ENCODE results near the gene CEP112. TPM values are rescaled to one million over a fixed set of nuclear protein-coding genes. Genes with fewer than 3 reads are reported as not detected.

CEP112 gene
- total RNA-seq, 2 experiments from 2014 or later = 1.2 to 1.5 TPM

DNA sequence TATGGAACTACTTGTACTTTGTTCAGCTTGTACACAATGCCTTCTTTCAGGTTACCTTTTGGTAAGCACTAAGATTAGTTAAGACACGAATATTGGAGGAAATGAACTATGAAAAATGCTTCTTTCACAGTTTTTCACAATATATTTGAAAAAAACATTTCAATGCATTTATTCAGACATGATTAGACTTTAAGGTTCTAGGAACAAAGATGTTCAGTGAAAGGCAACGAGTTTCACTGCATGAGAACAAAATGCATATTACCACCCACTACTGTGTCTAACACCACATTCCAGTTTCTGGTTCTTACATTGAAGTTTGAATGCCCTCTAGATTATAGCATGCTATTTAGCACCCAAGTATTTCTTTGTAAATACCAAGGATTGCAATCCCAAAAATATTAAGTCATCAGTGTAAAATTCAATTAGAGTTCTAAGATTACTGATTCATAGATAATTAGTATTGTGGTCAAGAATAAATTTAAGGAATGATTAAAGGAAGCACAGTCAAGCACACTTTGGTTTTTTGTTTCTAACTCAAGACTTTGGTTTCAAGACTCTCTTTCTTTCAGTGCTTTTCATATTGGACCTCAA lies 261.7 kb downstream of the CEP112 start:
- intact Hi-C loops (cut with micrococcal nuclease) = no loop called here
- no peak overlapping the region for H3K27ac Mint-ChIP-seq
- H3K9me3 Mint-ChIP-seq = peaks cover 13% of the 10 kb centered on the region
- H3K36me3 Mint-ChIP-seq (ENCODE audit: low read depth) = peaks cover 3% of the 10 kb centered on the region
- DNase-seq (no peak), ATAC-seq (no peak)
- H3K27me3 Mint-ChIP-seq = no peaks in the 10 kb centered on the region
- H3K4me3 Mint-ChIP-seq = no peak overlapping the region
- no peaks in the 10 kb centered on the region for H3K4me1 Mint-ChIP-seq (ENCODE audit: low read depth)
- CTCF ChIA-PET = no interaction called here
- TF ChIP-seq, protein P1, sequence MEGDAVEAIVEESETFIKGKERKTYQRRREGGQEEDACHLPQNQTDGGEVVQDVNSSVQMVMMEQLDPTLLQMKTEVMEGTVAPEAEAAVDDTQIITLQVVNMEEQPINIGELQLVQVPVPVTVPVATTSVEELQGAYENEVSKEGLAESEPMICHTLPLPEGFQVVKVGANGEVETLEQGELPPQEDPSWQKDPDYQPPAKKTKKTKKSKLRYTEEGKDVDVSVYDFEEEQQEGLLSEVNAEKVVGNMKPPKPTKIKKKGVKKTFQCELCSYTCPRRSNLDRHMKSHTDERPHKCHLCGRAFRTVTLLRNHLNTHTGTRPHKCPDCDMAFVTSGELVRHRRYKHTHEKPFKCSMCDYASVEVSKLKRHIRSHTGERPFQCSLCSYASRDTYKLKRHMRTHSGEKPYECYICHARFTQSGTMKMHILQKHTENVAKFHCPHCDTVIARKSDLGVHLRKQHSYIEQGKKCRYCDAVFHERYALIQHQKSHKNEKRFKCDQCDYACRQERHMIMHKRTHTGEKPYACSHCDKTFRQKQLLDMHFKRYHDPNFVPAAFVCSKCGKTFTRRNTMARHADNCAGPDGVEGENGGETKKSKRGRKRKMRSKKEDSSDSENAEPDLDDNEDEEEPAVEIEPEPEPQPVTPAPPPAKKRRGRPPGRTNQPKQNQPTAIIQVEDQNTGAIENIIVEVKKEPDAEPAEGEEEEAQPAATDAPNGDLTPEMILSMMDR (IDR thresholded peaks at IDR 0.05) = no peak
- POLR2A ChIA-PET = no interaction called here

DNA sequence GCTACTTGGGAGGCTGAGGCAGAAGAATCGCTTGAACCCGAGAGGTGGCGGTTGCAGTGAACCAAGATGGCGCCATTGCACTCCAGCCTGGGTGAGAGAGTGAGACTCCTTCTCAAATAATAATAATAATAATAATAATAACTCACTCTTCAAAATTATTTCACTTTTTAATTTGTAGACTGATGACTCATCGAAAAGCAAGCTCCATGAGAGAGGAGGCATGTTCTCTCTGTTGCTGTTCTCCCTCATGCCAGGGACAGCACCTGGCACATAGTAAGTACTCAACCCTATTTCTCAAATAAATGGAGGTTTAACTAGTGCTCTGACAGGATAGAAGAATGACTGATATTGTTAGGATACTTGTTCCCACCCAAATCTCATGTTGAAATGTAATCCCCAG lies 265.3 kb downstream of the CEP112 start:
- Mint-ChIP-seq H3K27ac (no peak overlapping the region), H3K9me3 (peaks cover 3% of the 10 kb centered on the region), H3K27me3 (no peaks in the 10 kb centered on the region), H3K36me3 (ENCODE audit: low read depth) (no peaks in the 10 kb centered on the region), H3K4me3 (no peak overlapping the region), H3K4me1 (ENCODE audit: low read depth) (no peaks in the 10 kb centered on the region)
- no peak for DNase-seq
- intact Hi-C loops (cut with micrococcal nuclease) = no loop called here
- ATAC-seq = no peak
- TF ChIP-seq, protein P1 (IDR thresholded peaks at IDR 0.05) = no peak
- POLR2A ChIA-PET = no interaction called here
- CTCF ChIA-PET = no interaction called here

DNA sequence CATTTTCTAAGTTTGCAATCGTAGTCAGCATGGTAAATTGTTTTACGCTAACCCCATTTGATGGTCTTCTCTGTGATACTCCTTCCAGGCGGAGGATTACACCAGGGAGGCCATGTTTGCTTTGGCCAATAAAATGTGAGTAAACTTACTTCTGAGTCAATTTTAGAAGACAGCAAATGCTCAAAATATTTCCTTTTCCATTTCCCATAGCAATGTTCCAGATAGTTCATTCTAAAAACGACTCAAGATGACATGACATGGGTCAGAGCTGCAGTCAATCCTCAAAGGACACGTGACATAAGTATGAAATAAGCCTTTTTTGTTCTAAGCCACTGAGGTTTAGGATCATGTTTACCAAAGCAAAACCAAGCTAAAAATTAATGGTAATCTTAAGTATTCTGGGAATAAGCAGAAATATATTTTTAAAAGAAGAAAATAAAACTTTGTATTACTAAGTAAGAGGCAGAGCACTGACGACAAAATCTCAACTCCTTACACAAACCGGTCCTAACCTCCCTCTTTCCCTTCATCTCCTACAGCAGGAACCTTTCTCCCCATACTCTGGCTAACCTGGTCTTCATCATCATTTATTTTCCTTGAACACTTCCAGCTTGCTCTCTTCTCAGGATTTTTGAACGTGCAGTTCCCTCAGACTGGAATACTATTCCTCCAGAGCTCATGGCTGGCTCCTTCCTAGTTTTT lies 266.2 kb downstream of the CEP112 start:
- POLR2A ChIA-PET = no interaction called here
- TF ChIP-seq, protein P1 (IDR thresholded peaks at IDR 0.05) = no peak
- Mint-ChIP-seq H3K36me3 (ENCODE audit: low read depth) (no peaks in the 10 kb centered on the region), H3K4me1 (ENCODE audit: low read depth) (no peaks in the 10 kb centered on the region), H3K27ac (no peak overlapping the region), H3K4me3 (no peak overlapping the region), H3K27me3 (no peaks in the 10 kb centered on the region), H3K9me3 (peaks cover 2% of the 10 kb centered on the region)
- CTCF ChIA-PET = no interaction called here
- intact Hi-C loops (cut with micrococcal nuclease) = no loop called here
- ATAC-seq = no peak
- DNase-seq = no peak

DNA sequence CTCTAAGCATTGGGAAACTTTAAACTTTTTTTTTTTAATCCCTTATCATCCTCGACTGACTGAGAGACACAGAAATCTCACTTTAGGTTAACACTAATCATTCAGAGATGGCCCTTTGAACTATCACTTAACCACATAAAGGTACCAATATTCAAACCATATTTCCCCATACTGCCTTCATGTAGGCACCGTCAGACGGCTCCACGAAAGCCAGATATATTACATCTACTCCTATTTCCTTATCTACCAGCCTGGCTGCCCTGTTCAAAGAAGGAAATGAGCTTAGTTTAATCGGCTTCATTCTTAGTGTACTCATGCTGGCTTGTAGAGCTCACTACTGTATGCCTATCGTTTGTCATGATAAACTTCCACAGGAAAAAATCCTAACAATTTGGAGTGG lies 270.9 kb downstream of the CEP112 start:
- no peaks in the 10 kb centered on the region for H3K4me1 Mint-ChIP-seq (ENCODE audit: low read depth)
- H3K36me3 Mint-ChIP-seq (ENCODE audit: low read depth) = no peaks in the 10 kb centered on the region
- ATAC-seq (no peak), DNase-seq (no peak)
- H3K27ac Mint-ChIP-seq = no peak overlapping the region
- H3K9me3 Mint-ChIP-seq = peaks cover 2% of the 10 kb centered on the region
- intact Hi-C loops (cut with micrococcal nuclease) = no loop called here
- CTCF ChIA-PET = no interaction called here
- H3K4me3 Mint-ChIP-seq = no peak overlapping the region
- TF ChIP-seq, protein P1 (IDR thresholded peaks at IDR 0.05) = no peak
- POLR2A ChIA-PET = no interaction called here
- H3K27me3 Mint-ChIP-seq = no peaks in the 10 kb centered on the region

DNA sequence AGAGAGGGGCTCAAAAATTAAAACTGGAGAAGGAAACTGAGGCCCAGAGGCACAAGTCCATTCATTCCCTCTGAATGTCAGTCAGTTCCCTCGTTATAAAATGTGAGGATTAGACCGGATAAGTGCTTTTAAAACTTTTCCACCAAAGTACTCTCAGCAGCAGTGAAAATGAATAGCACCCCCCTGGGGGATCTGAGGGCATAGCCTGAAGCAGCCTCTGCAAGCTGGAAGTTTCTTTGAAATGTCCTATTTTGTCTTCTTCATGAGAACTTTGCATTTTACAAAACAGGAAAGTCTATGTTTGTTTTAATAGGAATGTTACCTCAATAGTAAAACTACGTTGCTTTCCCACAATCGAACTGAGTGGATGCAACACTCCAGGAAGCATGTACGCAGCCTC lies 273.0 kb downstream of the CEP112 start:
- Mint-ChIP-seq H3K27ac (no peak overlapping the region), H3K36me3 (ENCODE audit: low read depth) (peaks cover 2% of the 10 kb centered on the region), H3K4me3 (no peak overlapping the region), H3K27me3 (no peaks in the 10 kb centered on the region), H3K4me1 (ENCODE audit: low read depth) (peaks cover 12% of the 10 kb centered on the region), H3K9me3 (no peaks in the 10 kb centered on the region)
- intact Hi-C loops (cut with micrococcal nuclease) = no loop called here
- DNase-seq = no peak
- TF ChIP-seq, protein P1 (IDR thresholded peaks at IDR 0.05) = no peak
- ChIA-PET POLR2A (no interaction called here), CTCF (no interaction called here)
- no peak for ATAC-seq

Data from activated CD8-positive, alpha-beta T cell treated with anti-CD3 and anti-CD28 coated beads for 36 hours (primary cell).